NCI-H2171 treated with DMSO at 0.1 percent for 48 hours (cell line): ENCODE measurements around the gene LIG3.
A peak's percentile ranks its signal among the peaks of the same experiment; 100 is the strongest.
"Not testable (repeated sequence)": the region's sequence is repeated elsewhere in the genome, so short reads cannot be mapped to it uniquely, and the experiment has no call there.

ENCODE experiments used
- DNase-seq: peaks from one replicate; lab custom pipeline; 2025; lab: John Stamatoyannopoulos, UW

The LIG3 gene

DNA sequence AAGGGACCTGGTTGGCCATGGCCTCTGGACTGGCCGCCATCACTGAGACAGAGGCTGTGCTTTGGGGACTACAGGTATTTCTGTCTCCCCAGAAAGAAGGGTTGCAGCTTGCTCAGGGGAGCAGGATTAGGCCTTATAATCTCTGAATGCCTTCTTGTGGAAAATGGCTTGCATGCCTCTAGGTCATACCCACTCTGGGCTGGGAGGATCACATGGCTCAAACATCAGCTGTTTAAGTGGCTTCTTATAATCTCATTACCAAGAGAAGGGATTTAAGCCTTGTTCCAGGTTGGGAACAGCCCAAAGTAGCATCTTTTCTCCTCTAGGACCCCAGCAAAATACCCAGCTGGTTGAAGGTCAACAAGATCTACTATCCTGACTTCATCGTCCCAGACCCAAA, 19.1 kb downstream of the LIG3 start:
- DNase-seq = no peak

DNA sequence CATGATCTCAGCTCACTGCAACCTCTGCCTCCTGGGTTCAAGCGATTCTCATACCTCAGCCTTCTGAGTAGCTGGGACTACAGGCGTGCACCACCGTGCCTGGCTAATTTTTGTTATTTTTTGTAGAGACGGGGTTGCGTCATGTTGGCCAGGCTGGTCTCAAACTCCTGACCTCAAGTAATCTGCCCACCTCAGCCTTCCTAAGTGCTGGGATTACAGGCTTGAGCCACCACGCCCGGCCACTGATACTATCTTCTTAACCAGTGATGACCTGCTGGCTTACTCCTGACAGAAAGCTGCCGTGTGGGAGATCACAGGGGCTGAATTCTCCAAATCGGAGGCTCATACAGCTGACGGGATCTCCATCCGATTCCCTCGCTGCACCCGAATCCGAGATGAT, 20.7 kb downstream of the LIG3 start:
- not testable (repeated sequence) for DNase-seq

DNA sequence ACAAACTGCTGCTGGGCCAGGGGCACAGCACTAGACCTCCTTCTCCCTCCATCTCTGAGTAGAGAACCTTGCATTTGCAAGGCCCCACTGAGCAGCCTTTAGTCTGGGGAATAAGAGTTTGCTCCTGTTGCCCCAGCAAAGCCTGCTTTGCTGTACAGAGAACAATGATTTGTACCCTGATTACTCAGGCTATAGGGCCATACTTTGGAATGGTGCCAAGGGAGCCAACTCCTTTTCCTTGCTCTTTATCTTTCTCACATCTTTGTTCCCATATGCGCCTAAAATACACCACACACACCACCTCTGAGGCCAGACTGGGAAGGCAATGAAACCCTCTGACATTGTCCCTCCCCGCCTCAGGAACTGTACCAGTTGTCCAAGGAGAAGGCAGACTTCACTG, 21.2 kb downstream of the LIG3 start:
- no peak for DNase-seq

DNA sequence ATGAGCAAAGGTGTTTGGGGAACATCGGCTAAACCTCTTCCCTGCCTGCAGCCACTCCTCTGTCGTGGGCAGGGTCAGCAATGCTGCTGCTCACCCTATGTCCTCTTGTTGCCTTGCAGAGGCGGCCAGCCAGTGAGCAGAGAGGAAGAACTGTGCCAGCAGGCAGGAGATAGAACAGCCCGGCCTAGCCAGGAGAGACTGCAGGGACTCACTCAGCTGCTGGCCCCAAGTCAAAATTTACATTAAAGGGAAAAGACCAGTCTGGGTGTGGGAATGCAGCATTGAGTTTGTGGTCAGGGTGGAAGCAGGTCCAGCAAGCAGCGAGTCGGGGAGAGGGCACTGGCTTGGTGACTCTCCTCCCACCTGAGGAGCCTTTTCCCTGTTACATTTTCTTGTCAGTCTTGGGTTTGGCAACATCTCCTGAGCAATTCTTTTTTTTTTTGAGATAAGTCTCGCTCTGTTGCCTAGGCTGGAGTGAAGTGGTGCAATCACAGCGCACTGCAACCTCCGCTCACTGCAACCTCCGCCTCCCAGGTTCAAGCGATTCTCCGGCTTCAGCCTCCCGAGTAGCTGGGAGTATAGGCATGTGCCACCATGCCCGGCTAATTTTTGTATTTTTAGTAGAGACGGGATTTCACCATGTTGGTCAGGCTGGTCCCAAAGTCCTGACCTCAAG, 22.7 kb downstream of the LIG3 start:
- no peak for DNase-seq

DNA sequence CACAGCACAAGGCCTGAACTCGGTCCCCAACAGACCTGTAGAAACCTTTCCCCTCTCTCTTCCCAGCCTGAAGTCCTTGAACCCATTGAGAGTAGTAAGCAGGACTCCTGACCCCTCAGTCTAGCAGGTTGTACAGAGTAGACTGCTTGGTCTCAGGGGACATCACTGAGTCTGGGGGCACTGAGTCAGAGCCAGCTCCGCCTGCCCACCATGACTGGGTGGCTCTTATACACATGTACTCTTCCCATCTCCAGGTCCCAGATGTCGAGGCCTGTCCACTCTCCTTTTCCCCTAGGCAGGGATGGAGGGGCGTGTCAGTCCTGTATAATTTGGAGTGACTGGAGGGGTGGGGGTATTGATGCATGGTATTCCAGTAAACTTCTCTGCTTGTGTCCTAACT, 23.5 kb downstream of the LIG3 start:
- no peak for DNase-seq

DNA sequence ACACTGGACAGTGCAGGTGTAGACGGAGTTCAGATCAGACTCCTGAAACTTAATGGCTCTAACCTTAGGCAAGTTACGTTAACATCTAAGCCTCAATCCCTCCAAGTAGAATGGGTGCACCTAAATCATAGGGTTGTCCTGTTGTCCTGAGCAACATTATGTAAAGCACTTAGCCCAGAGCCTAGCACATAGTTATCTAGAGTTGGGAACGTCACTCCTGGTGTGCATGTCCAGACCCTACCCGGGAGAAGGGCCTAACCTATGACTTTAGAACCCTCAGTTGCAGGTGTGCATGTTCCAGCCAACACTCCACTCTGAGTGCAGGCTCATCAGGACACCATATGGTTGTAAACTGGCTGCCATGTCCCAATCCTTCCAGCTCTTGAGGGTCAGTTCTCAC, 26.0 kb downstream of the LIG3 start:
- DNase-seq = no peak

DNA sequence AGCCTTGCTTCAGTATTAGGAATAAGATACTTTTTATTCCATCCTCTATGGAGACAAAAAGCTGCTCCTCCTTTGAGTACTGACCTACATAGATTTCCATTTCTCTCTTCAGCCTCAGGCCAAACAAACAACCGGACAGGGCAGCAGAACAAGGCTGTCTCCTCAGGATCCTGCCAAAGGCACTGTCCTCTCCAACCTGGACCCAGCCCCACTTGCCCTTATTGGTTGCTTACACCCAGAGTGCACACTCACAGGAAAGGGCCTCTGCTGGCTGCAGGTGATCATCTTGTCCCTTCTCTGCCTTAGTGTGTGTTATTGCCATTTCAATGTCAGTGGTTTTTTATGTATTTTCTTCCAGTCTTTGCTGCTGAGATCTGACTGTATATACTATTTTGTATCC, 26.6 kb downstream of the LIG3 start:
- DNase-seq = no peak

DNA sequence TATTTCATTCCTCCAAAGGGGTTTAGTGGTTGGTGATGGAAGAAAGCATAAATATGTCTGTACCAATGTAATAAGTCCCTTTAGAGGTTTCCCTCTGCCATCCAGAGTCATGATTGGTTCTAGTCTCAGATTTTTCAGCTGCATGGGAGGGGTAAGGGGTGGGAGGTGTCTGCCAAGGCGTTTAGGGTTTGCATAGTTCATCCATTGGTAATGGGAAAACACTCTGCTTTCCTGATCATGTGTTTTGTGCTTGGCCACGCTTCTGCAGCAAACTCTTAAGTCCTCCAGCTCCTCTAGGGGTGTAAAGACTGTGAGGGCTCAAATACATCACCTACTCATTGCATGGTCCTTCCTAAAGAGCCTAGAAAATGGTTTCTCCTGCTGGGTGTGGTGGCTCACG, 29.8 kb downstream of the LIG3 start:
- no peak for DNase-seq

DNA sequence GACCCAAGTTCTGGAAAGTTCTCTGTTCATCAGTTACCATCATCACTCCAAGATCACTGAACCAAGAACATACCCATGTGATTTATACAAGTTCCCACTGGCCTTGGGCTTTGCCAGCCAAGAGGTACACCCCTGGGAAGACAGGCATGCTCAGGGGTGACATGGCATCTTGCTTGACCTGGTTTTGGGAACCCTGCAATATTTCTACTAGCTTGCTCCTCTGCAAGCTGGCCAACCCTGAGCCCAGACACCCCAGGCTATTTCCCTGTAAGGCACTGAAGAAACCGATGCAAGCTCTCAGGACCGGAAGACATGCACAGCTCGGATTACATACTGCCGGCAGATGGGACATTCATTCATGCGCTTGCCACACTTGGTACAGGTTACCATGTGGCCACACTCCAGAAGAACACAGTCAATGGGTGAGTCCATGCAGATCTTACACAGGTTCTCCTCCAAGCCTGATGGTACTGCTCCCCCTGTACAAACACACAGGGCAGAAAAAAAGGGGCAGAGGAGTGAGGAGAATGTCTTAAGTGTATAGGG, 31.4 kb downstream of the LIG3 start:
- DNase-seq = peak; percentile 94

DNA sequence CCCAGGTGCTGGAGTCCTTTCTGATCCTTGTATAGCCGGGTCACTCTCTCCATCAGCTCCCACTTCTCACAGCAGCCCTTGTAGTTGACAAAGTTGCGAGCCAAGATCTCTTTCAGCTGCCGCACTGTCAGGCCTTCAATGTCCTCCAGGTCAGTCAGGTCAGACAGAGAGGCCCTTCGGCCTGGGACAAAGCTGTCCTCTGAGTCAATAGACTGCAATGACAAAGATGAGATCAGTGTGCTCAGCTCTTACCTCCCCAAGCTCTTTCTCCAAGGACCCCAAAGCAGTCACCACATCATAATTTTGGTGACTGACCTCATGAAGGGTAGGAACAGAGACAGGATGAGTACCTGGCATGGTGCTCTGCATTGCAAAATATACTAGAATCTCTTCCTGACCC, 36.1 kb downstream of the LIG3 start:
- DNase-seq = no peak

DNA sequence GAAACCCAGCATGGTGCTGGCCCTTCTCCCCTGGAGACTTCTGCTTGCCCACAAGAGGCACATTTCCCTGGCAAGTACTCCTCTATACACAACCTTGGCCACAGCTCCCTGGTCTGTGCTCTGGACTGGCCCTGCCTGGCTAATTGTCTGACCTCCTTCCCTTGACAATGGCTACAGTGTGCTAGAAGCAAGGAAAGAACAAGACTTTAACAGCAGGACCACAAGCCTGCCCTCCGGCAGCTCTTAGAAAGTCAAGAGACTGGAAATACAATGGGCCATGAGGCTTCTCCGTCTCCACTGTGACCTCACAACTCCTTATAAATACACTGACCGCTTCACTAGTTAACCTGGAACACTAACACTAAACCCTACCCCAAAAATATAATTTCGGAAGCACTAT, 36.7 kb downstream of the LIG3 start:
- DNase-seq = no peak

DNA sequence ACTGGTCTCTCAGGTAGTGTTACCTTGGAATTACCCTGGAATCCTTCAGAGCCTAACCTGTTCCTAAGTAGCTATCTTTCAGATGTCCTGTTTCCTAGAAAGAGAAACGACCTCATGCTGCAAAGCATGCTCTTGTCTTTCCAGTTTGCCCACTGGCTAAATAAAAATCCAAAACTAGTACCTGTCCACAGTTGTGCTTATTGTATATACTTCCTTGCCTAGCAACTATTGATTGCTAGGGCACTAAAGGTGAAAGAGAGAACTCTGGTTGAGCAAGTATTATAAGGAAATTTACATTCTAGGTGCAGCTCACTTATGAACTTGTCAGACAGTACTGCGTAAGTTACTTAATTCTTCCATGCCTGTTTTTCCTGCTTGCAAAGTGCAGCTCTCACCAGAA, 38.5 kb downstream of the LIG3 start:
- DNase-seq = no peak

DNA sequence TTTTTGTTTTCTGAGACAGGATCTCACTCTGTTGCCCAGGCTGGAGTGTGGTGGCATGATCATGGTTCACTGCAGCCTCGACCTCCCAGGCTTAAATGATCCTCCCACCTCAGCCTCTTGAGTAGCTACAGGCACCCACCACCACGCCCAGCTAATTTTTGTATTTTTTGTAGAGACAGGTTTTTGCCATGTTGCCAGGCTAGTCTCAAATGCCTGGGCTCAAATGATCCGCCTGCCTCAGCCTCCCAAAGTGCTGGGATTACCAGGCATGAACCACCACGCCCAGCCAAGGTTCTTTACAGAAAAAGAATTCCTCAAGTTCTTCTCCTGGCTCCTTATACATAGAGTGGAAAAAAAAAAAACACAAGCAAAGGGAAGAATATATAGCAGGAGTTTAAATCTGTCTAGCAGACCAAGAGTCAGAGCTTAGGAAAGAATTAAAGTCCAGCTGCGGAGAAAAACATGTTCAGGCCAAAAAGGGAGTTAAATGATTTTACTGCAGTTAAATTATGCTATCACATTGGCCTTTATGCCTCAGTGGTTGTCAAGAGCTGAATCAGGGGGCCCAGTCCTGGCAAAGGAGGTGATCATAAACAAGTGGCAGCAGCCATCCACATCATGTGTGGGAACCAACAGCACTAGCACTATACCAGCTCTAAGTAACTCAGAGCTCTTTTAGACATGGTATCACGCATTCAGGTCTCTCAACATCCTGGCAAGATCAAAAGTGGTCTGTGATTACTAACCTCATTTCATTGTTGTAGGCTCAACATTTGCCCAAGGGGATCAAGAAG, 39.3 kb downstream of the LIG3 start:
- no peak for DNase-seq

DNA sequence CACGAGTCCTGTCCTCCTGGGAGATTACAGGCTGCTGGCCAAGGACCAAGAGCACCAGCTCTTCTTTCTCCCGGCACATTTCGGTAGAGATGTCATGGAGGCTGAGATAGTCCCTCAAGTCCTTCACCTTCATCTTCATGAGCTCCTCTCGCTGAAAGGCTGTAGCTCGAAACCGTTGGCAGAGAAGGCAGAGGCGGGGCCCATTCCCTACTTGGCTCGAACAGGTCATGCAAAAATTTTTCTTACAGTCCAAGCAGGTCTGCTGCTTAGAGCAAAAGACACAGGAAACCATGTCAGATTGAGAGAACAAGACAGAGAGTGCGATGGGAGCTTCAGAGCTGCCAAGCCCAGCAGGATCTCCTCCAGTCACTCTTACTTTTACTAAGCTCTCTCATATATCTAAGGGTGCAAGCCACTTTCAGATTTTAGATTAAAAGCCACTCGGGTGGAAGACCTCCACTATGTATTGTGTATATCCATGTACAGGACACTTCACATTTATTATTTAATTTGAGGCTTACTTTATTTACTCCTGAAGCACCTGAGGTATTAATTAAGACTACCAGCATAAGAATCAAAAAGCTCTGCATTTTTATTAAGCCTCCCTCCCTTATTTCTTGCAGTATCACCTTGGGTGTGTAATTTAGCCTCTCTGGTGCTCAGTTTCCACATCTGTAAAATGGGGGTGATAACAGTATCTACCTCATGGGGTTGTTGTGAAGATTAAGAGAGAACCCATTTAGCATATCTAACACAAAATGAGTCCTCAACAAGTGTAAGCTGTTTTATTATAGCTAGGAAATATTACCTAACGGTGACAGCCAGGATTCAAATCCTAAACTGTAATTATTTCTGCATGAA, 41.4 kb downstream of the LIG3 start:
- DNase-seq = no peak

DNA sequence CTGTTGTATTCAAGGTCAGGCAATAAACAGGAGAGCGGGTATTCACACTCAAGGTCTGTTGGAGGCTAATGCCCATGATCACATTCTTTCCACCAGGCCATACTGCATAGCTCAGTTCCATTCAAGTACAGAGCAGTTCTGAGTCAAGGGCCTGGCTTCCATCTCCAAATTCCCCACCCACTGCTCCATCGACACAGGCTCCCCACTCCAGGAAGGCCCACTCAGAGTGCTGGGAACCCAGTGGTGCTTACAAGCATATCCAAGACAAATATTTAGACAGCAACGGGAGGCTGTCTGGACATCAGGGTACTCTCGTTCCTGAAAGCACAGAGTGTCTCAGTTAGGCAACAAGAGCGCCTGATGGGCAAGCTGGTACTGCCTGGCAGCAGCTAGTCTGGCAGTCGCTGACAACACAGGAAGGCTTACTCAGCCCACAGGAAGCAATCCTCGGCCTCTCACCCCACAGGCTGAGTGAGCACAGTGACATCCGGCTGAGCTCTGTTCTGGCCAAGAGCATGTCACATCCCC, 42.3 kb downstream of the LIG3 start:
- DNase-seq = no peak

DNA sequence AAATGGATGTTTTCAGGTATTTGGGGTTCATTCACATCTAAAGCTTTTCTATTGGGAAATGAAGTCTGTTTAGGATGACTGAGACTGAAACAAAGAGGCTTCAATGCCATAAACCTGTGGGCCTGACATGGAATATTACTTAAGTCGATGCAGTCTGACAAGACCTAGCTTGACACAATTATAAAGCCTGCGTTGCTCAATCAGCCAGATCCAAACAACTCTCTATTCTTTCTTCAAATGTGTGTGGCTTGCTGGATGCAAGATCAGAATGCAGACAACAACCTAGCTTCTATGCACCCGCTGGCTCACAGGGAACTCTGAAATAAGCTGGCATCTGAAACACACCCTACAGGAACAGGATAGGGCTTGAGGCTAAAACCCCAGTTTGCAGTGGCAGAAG, 43.2 kb downstream of the LIG3 start:
- no peak for DNase-seq

DNA sequence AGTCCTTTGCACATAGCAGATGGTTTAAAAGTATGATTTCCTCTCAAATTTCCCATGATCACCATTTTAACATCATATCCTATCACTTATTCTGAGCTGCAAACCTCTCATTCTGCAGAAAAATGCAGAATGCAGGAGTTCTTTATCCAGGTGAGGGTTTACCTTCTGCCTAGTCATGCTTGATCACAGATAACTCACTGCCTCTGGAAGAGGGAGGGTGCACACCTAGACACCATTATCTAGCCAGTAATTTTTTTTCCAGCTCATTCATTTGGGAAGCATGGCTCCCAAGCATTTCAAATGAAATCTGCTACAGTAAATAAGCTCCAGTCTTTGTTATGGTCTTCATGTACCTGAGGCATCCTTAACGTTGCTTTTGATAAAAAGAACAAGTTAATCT, 45.2 kb downstream of the LIG3 start:
- no peak for DNase-seq

DNA sequence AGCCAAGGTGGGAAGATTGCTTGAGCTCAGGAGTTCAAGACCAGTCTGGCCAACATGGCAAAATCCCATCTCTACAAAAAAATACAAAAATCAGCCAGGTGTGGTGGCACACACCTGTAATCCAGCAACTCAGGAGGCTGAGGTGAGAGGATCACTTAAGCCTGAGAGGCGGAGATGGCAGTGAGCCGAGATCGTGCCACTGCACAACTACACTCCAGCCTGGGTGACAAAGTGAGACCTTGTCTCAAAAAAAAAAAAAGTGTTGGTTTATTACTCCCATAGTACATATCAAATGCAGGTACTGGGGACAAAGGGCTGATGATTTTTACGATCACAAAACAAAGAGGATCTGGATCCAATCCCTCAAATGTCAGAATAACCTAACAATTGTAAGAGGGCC, 47.8 kb downstream of the LIG3 start:
- not testable (repeated sequence) for DNase-seq

DNA sequence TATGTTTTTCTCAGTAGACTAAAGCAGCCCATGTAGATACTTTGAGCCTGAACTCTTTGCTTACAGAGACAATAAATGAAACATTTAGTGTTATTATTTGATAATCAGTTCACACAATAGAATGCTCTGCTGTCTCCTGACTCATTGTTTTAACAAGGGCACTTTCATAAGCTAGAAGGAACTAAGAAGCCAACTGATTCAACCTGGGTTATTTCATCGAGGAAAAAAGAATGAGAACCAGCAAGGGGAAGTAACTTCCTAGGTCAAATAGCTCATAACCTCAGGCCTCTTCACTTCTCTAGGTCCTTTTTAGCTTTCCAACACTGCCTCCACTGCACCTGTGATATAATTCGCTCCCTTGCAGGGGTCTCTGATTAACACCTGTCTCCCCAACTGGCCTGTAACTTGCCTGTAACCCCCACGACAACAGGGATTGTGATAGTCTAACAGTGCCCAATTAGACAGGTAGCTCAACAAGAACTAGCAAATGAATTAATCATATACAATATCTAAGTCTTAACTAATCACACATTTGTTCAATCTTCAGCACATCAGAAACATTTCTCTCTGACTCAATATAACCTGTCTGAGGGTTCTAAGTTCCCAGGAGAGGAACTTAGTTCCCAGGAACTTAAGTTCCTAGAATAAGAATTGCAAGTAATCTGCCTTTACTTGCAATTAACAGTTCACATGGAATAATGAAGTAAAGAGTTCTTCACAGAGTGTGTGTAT, 48.4 kb downstream of the LIG3 start:
- no peak for DNase-seq

DNA sequence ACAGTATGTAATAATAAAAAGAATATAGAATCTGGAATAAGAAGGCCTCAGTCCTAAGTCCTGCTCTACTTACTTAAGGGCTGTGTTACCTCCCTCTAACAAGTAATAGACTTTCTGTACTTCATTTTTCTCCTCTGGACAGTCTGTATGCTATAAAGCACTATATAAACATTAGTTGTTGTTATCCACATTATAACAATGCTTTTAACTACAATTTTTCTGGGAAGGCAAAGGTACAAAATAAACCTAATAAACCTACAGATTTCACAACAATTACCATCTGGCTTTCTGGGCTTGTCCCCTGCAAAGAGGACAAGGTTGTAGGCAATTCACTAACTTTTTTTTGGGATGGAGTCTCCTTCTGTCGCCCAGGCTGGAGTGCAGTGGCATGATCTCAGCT, 50.5 kb downstream of the LIG3 start:
- DNase-seq = no peak

DNA sequence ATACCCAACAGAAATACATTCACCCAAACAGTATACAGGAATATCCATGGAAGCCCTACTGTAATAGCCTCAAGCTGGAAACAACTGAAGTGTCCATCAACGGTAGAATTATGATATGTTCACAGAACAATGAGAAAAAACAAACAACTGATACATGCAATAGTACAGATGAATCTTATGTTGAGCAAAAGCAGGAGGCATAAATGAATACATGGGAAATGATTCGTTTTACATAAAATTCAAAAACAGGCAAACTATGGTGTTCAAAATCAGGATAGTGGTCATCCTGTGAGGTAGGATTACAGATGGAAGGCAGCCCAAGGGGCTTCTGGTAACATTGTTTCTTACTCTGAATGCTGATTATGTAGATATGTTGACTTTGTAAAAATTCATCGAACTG, 58.1 kb downstream of the LIG3 start:
- no peak for DNase-seq

DNA sequence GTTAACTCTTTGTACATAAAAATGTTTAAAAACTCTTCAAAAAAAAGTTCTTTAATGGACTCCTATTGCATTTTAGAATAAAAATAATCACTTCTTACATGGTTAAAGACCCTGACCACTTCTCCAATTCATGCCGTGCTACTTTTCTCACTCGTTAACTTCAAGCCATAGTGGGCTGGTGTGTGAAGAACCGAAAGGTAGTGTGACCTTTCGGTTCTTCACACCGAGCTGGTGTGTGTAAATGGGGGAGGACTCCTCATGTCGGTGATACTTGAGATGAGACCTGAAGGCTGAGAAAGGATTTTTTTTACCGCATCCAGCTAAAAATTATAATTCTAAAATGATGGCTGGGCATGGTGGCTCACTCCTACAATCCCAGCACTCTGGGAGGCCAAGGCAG, 61.1 kb downstream of the LIG3 start:
- no peak for DNase-seq
